Endothelial cell of umbilical vein (primary cell): Measurements from ENCODE around the gene DIS3L2.

Experiments
- CTCF ChIP-seq, 2 donors: IDR thresholded peaks; 1 replicate in 1 of 2; 2 replicates in 1 of 2; pipeline ENCODE4 v1.5.1; 2011; ENCODE audit warnings: low read length in 2 of 2, mild to moderate bottlenecking in 2 of 2, moderate library complexity in 2 of 2, control low read depth in 1 of 2, inconsistent platforms in 1 of 2, low read depth in 1 of 2; ENCODE audit not compliant: insufficient read depth in 1 of 2; ENCODE audit errors: extremely low read depth in 1 of 2
- POLR2A ChIP-seq: IDR thresholded peaks from 2 replicates; pipeline ENCODE4 v1.6.1; 2012; ENCODE audit warnings: low read depth, mild to moderate bottlenecking, control low read depth, low read length

GRCh38 chr2:232234922-232235615 lies 273.6 kb downstream of the DIS3L2 start:
- TF ChIP-seq CTCF (IDR thresholded peaks at IDR 0.05; ENCODE audit: extremely low read depth in 1 of 2, insufficient read depth in 1 of 2, low read depth in 1 of 2, low read length in 2 of 2) (no peak), POLR2A (no peak)
